Measurements from ENCODE around the gene PALM.
"Not testable (repeated sequence)": the region's sequence is repeated elsewhere in the genome, so short reads cannot be mapped to it uniquely, and the experiment has no call there.

The PALM gene

DNA sequence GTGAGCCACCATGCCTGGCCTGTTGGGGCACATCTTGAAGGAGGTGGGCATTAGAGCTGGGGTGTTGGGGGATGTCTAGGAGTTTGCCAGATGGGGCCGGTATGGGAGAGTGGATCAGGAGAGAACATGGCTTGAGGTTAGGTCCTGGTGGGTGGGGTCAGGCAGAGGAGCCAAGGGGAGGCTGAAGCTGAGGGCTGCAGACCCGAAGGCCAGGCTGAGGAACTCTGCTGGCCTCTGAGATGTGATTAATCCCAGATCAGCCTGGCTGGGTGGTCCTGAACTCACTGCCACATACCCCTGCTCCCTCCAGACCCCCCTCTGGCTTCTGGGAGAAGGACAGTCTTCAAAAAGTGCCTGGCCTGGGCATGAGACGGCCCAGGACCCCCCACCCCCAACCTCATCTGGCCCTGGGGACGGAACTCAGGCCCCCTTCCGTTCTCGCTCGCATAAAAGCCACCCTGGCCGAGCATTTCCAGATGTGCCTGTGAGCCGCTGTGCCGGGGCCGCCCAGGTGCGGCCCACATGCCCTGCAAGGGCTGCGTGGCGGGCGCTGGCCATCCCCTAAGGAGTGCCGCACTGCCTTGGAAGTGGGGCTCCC lies 29.8 kb upstream of the PALM start:
- no peak for DNase-seq (ENCODE audit: low read depth)

- DNase-seq (ENCODE audit: low read depth), result no peak
Observed at GRCh38 chr19:679418-680286, 29.1 kb upstream of the PALM start.

- DNase-seq (ENCODE audit: low read depth), result peak; percentile 82
Observed at GRCh38 chr19:680287-681028, 28.3 kb upstream of the PALM start.

GRCh38 chr19:681029-682019 lies 27.4 kb upstream of the PALM start:
- DNase-seq (ENCODE audit: low read depth), result no peak

DNA sequence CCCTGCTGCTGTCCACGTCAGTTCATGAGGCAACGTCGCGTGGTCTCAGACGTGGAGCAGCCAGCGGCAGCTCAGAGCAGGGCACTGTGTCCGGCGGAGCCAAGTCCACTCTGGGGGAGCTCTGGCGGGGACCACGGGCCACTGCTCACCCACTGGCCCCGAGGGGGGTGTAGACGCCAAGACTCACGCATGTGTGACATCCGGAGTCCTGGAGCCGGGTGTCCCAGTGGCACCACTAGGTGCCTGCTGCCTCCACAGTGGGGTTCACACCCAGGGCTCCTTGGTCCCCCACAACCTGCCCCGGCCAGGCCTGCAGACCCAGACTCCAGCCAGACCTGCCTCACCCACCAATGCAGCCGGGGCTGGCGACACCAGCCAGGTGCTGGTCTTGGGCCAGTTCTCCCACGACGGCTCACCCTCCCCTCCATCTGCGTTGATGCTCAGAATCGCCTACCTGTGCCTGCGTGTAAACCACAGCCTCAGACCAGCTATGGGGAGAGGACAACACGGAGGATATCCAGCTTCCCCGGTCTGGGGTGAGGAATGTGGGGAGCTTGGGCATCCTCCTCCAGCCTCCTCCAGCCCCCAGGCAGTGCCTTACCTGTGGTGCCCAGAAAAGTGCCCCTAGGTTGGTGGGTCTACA lies 25.9 kb upstream of the PALM start:
- DNase-seq (ENCODE audit: low read depth), result no peak

- DNase-seq (ENCODE audit: low read depth), result no peak
Observed at GRCh38 chr19:685454-685931, 23.2 kb upstream of the PALM start.

DNA sequence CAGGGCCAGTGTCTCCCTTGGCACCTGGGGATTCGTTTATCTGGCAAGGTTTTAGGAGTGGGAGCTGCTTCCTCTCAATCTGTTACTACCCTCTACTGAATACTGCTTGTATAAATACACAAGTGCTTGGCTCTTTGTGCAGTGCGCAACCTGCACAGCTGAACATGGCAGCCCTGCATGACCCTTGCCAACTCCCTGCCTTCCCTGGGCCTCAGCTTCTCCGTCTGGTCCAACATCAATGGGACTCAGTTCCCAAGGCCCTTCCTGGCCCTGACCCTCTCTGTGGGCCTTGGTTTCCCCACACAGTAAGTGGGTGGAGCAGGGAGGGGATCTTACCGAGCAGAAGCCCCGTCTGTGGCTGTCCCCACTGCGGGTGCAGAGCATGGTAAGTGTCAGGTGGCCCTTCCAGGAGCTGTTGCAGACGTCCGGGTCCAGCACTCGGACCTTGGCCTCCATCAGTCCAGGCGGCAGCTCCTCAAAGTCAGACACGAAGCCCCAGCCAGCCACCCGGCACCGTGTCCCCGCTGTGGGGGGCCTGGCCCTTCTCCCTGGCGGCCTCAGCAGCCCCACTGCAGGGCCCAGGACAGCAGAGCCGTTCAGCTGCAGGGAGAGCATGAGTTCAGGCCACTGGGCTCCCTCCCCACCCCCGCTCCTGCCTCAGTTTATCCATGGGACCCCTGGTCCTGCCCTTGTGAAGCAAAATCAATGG lies 22.0 kb upstream of the PALM start:
- DNase-seq (ENCODE audit: low read depth), result no peak

DNA sequence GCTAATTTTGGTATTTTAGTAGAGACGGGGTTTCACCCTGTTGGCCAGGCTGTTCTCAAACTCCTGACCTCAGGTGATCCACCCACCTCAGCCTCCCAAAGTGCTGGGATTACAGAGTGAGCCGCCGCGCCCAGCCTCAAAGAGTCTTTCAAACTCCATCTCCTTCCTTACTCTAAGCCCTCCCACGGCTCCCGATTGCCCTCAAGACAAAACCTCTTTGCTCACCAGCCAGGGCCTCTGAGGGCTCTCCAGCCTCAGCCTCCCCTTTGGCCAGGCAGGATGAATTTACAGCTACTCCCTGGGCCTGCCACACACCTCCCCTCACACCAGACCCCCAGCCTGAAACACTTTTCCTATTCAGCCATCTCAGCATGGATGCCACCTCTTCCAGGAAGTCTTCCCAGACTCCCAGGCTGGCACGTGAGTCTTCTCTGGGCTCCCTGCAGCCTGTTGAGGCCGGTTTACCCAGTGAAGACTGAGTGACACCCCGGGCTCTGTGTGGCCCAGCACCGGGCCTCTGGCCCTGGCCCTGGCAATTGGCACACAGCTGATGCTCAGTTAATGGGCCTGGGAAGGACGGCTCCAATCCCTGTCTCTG lies 21.1 kb upstream of the PALM start:
- no peak for DNase-seq (ENCODE audit: low read depth)

- no peak for DNase-seq (ENCODE audit: low read depth)
Observed at GRCh38 chr19:688214-688613, 20.5 kb upstream of the PALM start.

- DNase-seq (ENCODE audit: low read depth), result no peak
Observed at GRCh38 chr19:688992-689391, 19.7 kb upstream of the PALM start.

- no peak for DNase-seq (ENCODE audit: low read depth)
Observed at GRCh38 chr19:690203-690602, 18.5 kb upstream of the PALM start.

- no peak for DNase-seq (ENCODE audit: low read depth)
Observed at GRCh38 chr19:694481-695351, 14.0 kb upstream of the PALM start.

- no peak for DNase-seq (ENCODE audit: low read depth)
Observed at GRCh38 chr19:695352-695949, 13.3 kb upstream of the PALM start, which contains the start of gene PRSS57. TSS of gene PRSS57 (minus strand) at chr19:695452. CDS start at chr19:695430, 22 bp downstream.

GRCh38 chr19:698529-698928 lies 10.2 kb upstream of the PALM start:
- not testable (repeated sequence) for DNase-seq (ENCODE audit: low read depth)

DNA sequence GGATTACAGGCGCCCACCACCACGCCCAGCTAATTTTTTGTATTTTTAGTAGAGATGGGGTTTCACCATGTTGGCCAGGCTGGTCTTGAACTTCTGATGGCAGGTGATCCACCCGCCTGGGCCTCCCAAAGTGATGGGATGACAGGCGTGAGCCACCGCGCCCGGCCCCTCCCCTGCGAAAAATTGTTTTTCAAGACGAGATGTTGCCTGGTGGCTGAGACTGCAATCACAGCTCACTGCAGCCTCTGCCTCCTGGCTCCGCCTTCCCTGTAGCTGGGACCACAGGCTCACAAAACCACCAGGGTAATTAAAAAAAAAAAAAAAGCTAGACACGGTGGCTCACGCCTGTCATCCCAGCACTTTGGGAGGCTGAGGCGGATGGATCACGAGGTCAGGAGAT lies 8.8 kb upstream of the PALM start:
- not testable (repeated sequence) for DNase-seq (ENCODE audit: low read depth)

DNA sequence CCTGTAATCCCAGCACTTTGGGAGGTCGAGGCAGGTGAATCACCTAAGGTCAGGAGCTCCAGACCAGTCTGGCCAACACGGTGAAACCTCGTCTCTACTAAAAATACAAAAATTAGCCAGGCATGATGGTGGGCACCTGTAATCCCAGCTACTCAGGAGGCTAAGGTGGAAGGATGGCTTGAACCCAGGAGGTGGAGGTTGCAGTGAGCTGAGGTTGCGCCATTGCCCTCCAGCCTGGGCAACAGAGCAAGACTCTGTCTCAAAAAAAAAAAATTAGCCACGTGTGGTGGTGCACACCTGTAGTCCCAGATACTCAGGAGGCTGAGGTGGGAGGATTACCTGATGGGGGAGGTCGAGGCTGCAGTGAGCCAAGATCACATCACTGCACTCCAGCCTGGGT lies 5.9 kb upstream of the PALM start:
- not testable (repeated sequence) for DNase-seq (ENCODE audit: low read depth)

GRCh38 chr19:703329-703650 lies 5.4 kb upstream of the PALM start:
- DNase-seq (ENCODE audit: low read depth), result no peak

GRCh38 chr19:703651-704446 lies 4.9 kb upstream of the PALM start:
- DNase-seq (ENCODE audit: low read depth), result no peak

Data from non-pigmented ciliary epithelial cell (primary cell).